Liver (tissue), 9 donors: ENCODE data around the gene WDR59. TPM values are rescaled to one million over a fixed set of nuclear protein-coding genes. Genes with fewer than 3 reads are reported as not detected.
"Not testable (repeated sequence)": the region's sequence is repeated elsewhere in the genome, so short reads cannot be mapped to it uniquely, and the experiment has no call there.

Experiments
- DNase-seq: peaks from one replicate; pipeline ENCODE4 v3.0.0-alpha.2; 2017; ENCODE audit warnings: low spot score
- H3K27ac ChIP-seq, 2 donors: one replicate each; pipeline ENCODE4 v1.7.0; 2013; ENCODE audit warnings: inconsistent platforms in 2 of 2, low read length in 2 of 2, control low read depth in 1 of 2, low read depth in 1 of 2, mild to moderate bottlenecking in 1 of 2
- H3K27me3 ChIP-seq, 4 donors: one replicate each; pipeline versions ENCODE4 v1.6.1 to v1.7.0; 2013; ENCODE audit warnings: low read length in 3 of 4, inconsistent platforms in 1 of 4, mild to moderate bottlenecking in 1 of 4, moderate library complexity in 1 of 4; ENCODE audit not compliant: control insufficient read depth in 4 of 4, insufficient read depth in 4 of 4
- H3K36me3 ChIP-seq, 4 donors: one replicate each; pipeline versions ENCODE4 v1.6.1 to v1.7.0; 2013; ENCODE audit warnings: low read length in 3 of 4, mild to moderate bottlenecking in 3 of 4, low read depth in 1 of 4, moderate library complexity in 1 of 4; ENCODE audit not compliant: control insufficient read depth in 4 of 4, insufficient read depth in 3 of 4
- H3K4me1 ChIP-seq, 4 donors: one replicate each; pipeline versions ENCODE4 v1.6.1 to v1.7.0; 2013; ENCODE audit warnings: low read length in 3 of 4, mild to moderate bottlenecking in 3 of 4, moderate library complexity in 1 of 4; ENCODE audit not compliant: control insufficient read depth in 4 of 4, insufficient read depth in 4 of 4
- H3K4me3 ChIP-seq, 3 donors: one replicate each; pipeline versions ENCODE4 v1.6.1 to v1.7.0; 2013; ENCODE audit warnings: low read length in 3 of 3, control low read depth in 1 of 3, low read depth in 1 of 3, mild to moderate bottlenecking in 1 of 3
- H3K9ac ChIP-seq, 2 donors: one replicate each; pipeline ENCODE4 v1.7.0; 2013; ENCODE audit warnings: low read length in 2 of 2, mild to moderate bottlenecking in 2 of 2, moderate library complexity in 2 of 2, control low read depth in 1 of 2, low read depth in 1 of 2
- H3K9me3 ChIP-seq, 4 donors: one replicate each; pipeline versions ENCODE4 v1.6.1 to v1.7.0; 2013; ENCODE audit warnings: low read length in 3 of 4; ENCODE audit not compliant: control insufficient read depth in 4 of 4
- ATF3 ChIP-seq: IDR thresholded peaks from 2 replicates; pipeline ENCODE4 v1.6.1; 2016; ENCODE audit warnings: antibody characterized with exemption
- EGR1 ChIP-seq, 2 donors: IDR thresholded peaks; 2 replicates each; pipeline ENCODE4 v1.6.1; 2016 to 2018; ENCODE audit warnings: antibody characterized with exemption in 2 of 2, low read depth in 2 of 2
- FOXA1 ChIP-seq: IDR thresholded peaks from 2 replicates; pipeline ENCODE4 v1.6.1; 2016; ENCODE audit warnings: antibody characterized with exemption
- FOXA2 ChIP-seq: IDR thresholded peaks from 2 replicates; pipeline ENCODE4 v1.6.1; 2016; ENCODE audit warnings: antibody characterized with exemption
- GABPA ChIP-seq, 2 donors: IDR thresholded peaks in 1 of 2; conservative IDR thresholded peaks in 1 of 2; 2 replicates each; pipeline ENCODE4 v1.6.1; 2016; ENCODE audit warnings: antibody characterized with exemption in 2 of 2, mild to moderate bottlenecking in 1 of 2, moderate library complexity in 1 of 2
- HNF4A ChIP-seq, 2 donors: conservative IDR thresholded peaks; 2 replicates each; pipeline ENCODE4 v1.6.1; 2016; ENCODE audit warnings: antibody characterized with exemption in 2 of 2, mild to moderate bottlenecking in 2 of 2
- HNF4G ChIP-seq: IDR thresholded peaks from 2 replicates; pipeline ENCODE4 v1.6.1; 2016; ENCODE audit warnings: antibody characterized with exemption
- JUND ChIP-seq, 2 donors: IDR thresholded peaks; 2 replicates each; pipeline ENCODE4 v1.6.1; 2016; ENCODE audit warnings: antibody characterized with exemption in 2 of 2
- MAX ChIP-seq: IDR thresholded peaks from 2 replicates; pipeline ENCODE4 v1.6.1; 2016; ENCODE audit warnings: antibody characterized with exemption
- NR2F2 ChIP-seq: IDR thresholded peaks from 2 replicates; pipeline ENCODE4 v1.6.1; 2016; ENCODE audit warnings: antibody characterized with exemption
- RAD21 ChIP-seq, 2 donors: IDR thresholded peaks; 2 replicates each; pipeline ENCODE4 v1.6.1; 2016; ENCODE audit warnings: antibody characterized with exemption in 2 of 2, mild to moderate bottlenecking in 2 of 2
- REST ChIP-seq: IDR thresholded peaks from 2 replicates; pipeline ENCODE4 v1.6.1; 2016; ENCODE audit warnings: antibody characterized with exemption, mild to moderate bottlenecking
- RXRA ChIP-seq, 2 donors: IDR thresholded peaks; 2 replicates each; pipeline ENCODE4 v1.6.1; 2017 to 2018; ENCODE audit warnings: antibody characterized with exemption in 2 of 2, mild to moderate bottlenecking in 1 of 2
- SP1 ChIP-seq: IDR thresholded peaks from 2 replicates; pipeline ENCODE4 v1.6.1; 2018; ENCODE audit warnings: antibody characterized with exemption, mild to moderate bottlenecking
- TAF1 ChIP-seq: conservative IDR thresholded peaks from 2 replicates; pipeline ENCODE4 v1.6.1; 2016; ENCODE audit warnings: antibody characterized with exemption, mild to moderate bottlenecking
- YY1 ChIP-seq: IDR thresholded peaks from 2 replicates; pipeline ENCODE4 v1.6.1; 2016; ENCODE audit warnings: antibody characterized with exemption, mild to moderate bottlenecking
- ZBTB33 ChIP-seq: IDR thresholded peaks from 2 replicates; pipeline ENCODE4 v1.6.1; 2016; ENCODE audit warnings: antibody characterized with exemption
- WGBS: extraction: QIAGEN DNeasy Blood & Tissue Kit; methylation state at CpG from one replicate; pipeline ENCODE4 v1.1.7; 2013; 5-methylcytosine and 5-hydroxymethylcytosine counted together
- polyA plus RNA-seq, 2 donors: library from polyadenylated mRNA; stranded (reverse) in 1 of 2; unstranded in 1 of 2; fragments of 200-250 nt in 1 of 2; fragments of >200 nt in 1 of 2; fragmentation: Nextera tagmentation in 1 of 2; extraction: Ambion mirVana in 1 of 2; gene quantifications; one replicate each; pipeline versions ENCODE4 v1.2.1 to v1.2.3, GENCODE V29; 2013 to 2015
- total RNA-seq, 2 donors: library from RNA; depleted of rRNA; stranded (reverse); fragments of >200 nt; gene quantifications; one replicate each; pipeline ENCODE4 v1.2.3, GENCODE V29; 2014
- donor health status: healthy.
- donor health status: healthy.
- donor health status: healthy.
- donor health status: healthy.
- donor health status: healthy.

WDR59 gene
- total and polyA plus RNA-seq, 4 donors: 14.1 to 30.3 (median 23.7) TPM

GRCh38 chr16:74989864-74990263, 4.9 kb upstream of the WDR59 start:
- not testable (repeated sequence) for H3K4me3 ChIP-seq, H3K36me3 ChIP-seq, H3K9ac ChIP-seq, DNase-seq, H3K9me3 ChIP-seq, H3K27me3 ChIP-seq
- H3K4me1 ChIP-seq: peaks cover 7 to 46% (median 20%) of the 10 kb centered on the region in 4 donors
- peak overlapping the region; percentile 38 to 94 for H3K27ac ChIP-seq
- WGBS: 97% methylated on average over 3 of the region's 3 CpGs

GRCh38 chr16:74987027-74987681, 2.2 kb upstream of the WDR59 start:
- Histone ChIP-seq H3K36me3 (no peaks in the 10 kb centered on the region), H3K9ac (no peak overlapping the region), H3K27me3 (no peaks in the 10 kb centered on the region), H3K4me1 (peaks cover 10 to 38% (median 17%) of the 10 kb centered on the region in 4 donors), H3K9me3 (no peaks in the 10 kb centered on the region), H3K4me3 (no peak overlapping the region), H3K27ac (no peak overlapping the region)
- 86% methylated on average over 8 of the region's 8 CpGs for WGBS
- no peak for DNase-seq
- TF ChIP-seq YY1: no peak
- no peak for TF ChIP-seq SP1
- no peak for TF ChIP-seq FOXA2
- no peak for TF ChIP-seq EGR1 (IDR thresholded peaks at IDR 0.05; ENCODE audit: low read depth in 2 of 2)
- TF ChIP-seq JUND (IDR thresholded peaks at IDR 0.05): no peak
- TF ChIP-seq RXRA (IDR thresholded peaks at IDR 0.05): no peak
- TF ChIP-seq NR2F2: no peak
- TF ChIP-seq MAX: no peak
- TF ChIP-seq ZBTB33: no peak
- no peak for TF ChIP-seq HNF4A (conservative IDR thresholded peaks at IDR 0.05)
- TF ChIP-seq HNF4G: no peak
- TF ChIP-seq ATF3: no peak
- TF ChIP-seq FOXA1: no peak
- TF ChIP-seq GABPA (IDR thresholded peaks at IDR 0.05 in 1 of 2, conservative IDR thresholded peaks at IDR 0.05 in 1 of 2): no peak
- TF ChIP-seq RAD21 (IDR thresholded peaks at IDR 0.05): no peak
- TF ChIP-seq TAF1: no peak
- TF ChIP-seq REST: no peak
